Lower leg skin (tissue), 4 donors: ENCODE measurements around the gene CLASRP. TPM values are rescaled to one million over a fixed set of nuclear protein-coding genes. Genes with fewer than 3 reads are reported as not detected.

Experiments
- DNase-seq, 2 donors: peaks; one replicate each; pipeline ENCODE4 v3.0.0-alpha.2; 2019; ENCODE audit warnings: low spot score in 2 of 2
- H3K4me3 ChIP-seq: fragments of 200-600 bp; sonication (generic); 2 replicates; pipeline ENCODE4 v1.5.1; 2017; ENCODE audit warnings: mild to moderate bottlenecking, low read depth; ENCODE audit not compliant: poor library complexity, severe bottlenecking
- CTCF ChIP-seq, 3 donors: fragments of 450-650 bp; IDR thresholded peaks; one replicate each; pipeline ENCODE4 v1.5.1; 2016; ENCODE audit warnings: antibody characterized with exemption in 3 of 3, mild to moderate bottlenecking in 3 of 3, moderate library complexity in 2 of 3
- POLR2A ChIP-seq, 2 donors: fragments of 450-650 bp; IDR thresholded peaks; one replicate each; pipeline ENCODE4 v1.6.1; 2016 to 2017; ENCODE audit warnings: antibody characterized with exemption in 2 of 2, mild to moderate bottlenecking in 1 of 2, moderate library complexity in 1 of 2
- whole genome bisulfite sequencing, 2 donors: methylation state at CpG; one replicate each; pipeline ENCODE4 v1.1.5; 2018; 5-methylcytosine and 5-hydroxymethylcytosine counted together
- intact Hi-C: fragments of 100-400 bp; cut with DNase I; formaldehyde crosslinking; loops from one replicate; pipeline ENCODE4 v1.15.0; 2023; ENCODE audit warnings: low total_unique reads
- total RNA-seq, 4 donors: library from RNA; depleted of rRNA; stranded (reverse); fragments of >200 nt; gene quantifications; one replicate each; pipeline ENCODE4 v1.1.0, GENCODE V29; 2016

Gene CLASRP
- total RNA-seq, 4 donors from 2014 or later = 59.9 to 207 (median 128) TPM

- intact Hi-C loops = no loop called here
- TF ChIP-seq CTCF (IDR thresholded peaks at IDR 0.05) = no peak
- no peak overlapping the region for H3K4me3 ChIP-seq
- 78 to 81% methylated on average over 5 to 6 of the region's 6 CpGs for WGBS, 2 donors
- DNase-seq = no peak
Observed at GRCh38 chr19:45041125-45041524, 2.3 kb downstream of the CLASRP start.

- intact Hi-C loops = no loop called here
- H3K4me3 ChIP-seq = no peak overlapping the region
- 76 to 78% methylated on average over 14 of the region's 14 CpGs for WGBS, 2 donors
- TF ChIP-seq POLR2A (IDR thresholded peaks at IDR 0.05) (no peak), CTCF (IDR thresholded peaks at IDR 0.05) (no peak)
- DNase-seq = no peak
Observed at GRCh38 chr19:45045671-45046353, 7.0 kb downstream of the CLASRP start.

- 89 to 90% methylated on average over 7 of the region's 7 CpGs for WGBS, 2 donors
- TF ChIP-seq POLR2A (IDR thresholded peaks at IDR 0.05) (no peak), CTCF (IDR thresholded peaks at IDR 0.05) (no peak)
- intact Hi-C loops = no loop called here
- DNase-seq = no peak
- no peak overlapping the region for H3K4me3 ChIP-seq
Observed at GRCh38 chr19:45046355-45046754, 7.5 kb downstream of the CLASRP start.

- no peak overlapping the region for H3K4me3 ChIP-seq
- no peak for DNase-seq
- intact Hi-C loops = no loop called here
- TF ChIP-seq POLR2A (IDR thresholded peaks at IDR 0.05) (no peak), CTCF (IDR thresholded peaks at IDR 0.05) (no peak)
- WGBS, 2 donors = 75 to 78% methylated on average over 7 of the region's 7 CpGs
Observed at GRCh38 chr19:45047188-45047797, 8.4 kb downstream of the CLASRP start.

GRCh38 chr19:45049073-45049736 is 10.4 kb downstream of the CLASRP start:
- TF ChIP-seq CTCF (IDR thresholded peaks at IDR 0.05) = no peak
- TF ChIP-seq POLR2A (IDR thresholded peaks at IDR 0.05) = no peak
- DNase-seq = no peak
- intact Hi-C loops = no loop called here
- H3K4me3 ChIP-seq = no peak overlapping the region
- 70 to 76% methylated on average over 8 of the region's 8 CpGs for WGBS, 2 donors
